ENCODE data around the gene ADCY5.

DNA sequence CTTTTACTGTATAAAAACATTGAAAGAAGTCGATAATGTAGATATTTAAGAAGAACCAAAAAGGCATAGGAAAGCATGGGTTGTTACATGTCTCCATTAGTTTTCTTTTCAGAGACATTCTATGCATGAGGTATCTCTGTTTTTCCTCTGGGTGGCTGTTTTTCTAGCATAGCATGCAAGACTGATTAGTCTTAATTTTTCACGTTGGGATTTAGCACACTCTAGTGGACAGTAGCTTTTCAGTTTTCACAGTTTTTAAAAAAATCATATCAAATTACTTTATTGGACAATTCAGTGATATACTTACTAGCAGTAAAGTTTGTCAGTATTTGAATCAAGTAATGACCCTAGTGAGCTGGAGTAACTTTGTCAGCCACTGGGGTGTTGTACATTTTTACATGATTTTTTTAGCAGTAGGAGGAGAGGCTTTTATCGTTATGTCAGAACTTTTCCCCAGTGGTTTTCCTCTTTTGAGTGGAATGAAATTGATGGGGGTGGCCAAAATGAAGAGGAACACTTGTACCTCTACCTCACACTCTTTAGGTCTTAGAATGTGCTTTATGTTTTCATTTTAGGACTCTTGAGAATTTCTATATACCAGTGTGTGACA is 190.0 kb downstream of the ADCY5 start:
- TF ChIP-seq, protein P1, sequence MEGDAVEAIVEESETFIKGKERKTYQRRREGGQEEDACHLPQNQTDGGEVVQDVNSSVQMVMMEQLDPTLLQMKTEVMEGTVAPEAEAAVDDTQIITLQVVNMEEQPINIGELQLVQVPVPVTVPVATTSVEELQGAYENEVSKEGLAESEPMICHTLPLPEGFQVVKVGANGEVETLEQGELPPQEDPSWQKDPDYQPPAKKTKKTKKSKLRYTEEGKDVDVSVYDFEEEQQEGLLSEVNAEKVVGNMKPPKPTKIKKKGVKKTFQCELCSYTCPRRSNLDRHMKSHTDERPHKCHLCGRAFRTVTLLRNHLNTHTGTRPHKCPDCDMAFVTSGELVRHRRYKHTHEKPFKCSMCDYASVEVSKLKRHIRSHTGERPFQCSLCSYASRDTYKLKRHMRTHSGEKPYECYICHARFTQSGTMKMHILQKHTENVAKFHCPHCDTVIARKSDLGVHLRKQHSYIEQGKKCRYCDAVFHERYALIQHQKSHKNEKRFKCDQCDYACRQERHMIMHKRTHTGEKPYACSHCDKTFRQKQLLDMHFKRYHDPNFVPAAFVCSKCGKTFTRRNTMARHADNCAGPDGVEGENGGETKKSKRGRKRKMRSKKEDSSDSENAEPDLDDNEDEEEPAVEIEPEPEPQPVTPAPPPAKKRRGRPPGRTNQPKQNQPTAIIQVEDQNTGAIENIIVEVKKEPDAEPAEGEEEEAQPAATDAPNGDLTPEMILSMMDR (IDR thresholded peaks at IDR 0.05) = no peak
- TF ChIP-seq POLR2A (IDR thresholded peaks at IDR 0.05) = no peak

All from lower leg skin (tissue), 3 donors.